ENCODE measurements around the gene PTGDS. TPM values are rescaled to one million over a fixed set of nuclear protein-coding genes. Genes with fewer than 3 reads are reported as not detected.

PTGDS gene
- total RNA-seq, 2 experiments from 2014 or later, result 40.6 to 41.0 TPM

DNA sequence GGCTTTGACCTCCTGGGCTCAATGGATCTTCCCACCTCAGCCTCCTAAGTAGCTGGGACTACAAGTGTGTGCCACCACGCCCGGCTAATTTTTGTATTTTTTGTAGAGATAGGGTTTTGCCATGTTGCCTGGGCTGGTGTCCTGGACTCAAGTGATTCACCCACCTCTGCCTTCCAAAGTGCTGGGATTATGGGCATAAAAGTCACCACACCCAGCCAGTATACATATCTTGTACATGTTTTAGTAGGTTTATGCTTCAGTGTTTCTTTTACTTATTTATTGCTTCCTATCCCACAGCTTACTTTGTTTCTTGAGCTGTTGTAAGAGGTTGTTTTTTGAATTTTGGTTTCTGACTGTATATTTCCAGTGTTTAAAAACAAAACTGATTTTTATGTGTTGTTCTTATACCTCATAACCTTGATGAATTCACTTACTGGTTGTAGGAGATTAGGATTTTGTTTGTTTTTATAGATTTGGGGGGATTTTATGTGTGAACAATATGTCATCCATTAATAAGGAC is 45.6 kb upstream of the PTGDS start:
- H3K4me1 ChIP-seq (ENCODE audit: insufficient read depth, low read length), result no peaks in the 10 kb centered on the region
- no peak overlapping the region for H3K4me3 Mint-ChIP-seq
- H3K9me3 ChIP-seq (ENCODE audit: control insufficient read depth in 1 of 2, insufficient read depth in 1 of 2, low read length in 2 of 2), result no peaks in the 10 kb centered on the region
- intact Hi-C loops (cut with DNase I, micrococcal nuclease), result no loop called here
- H3K27me3 ChIP-seq (ENCODE audit: control insufficient read depth in 1 of 2, insufficient read depth in 2 of 2, low read length in 2 of 2), result no peaks in the 10 kb centered on the region
- H3K9me3 Mint-ChIP-seq, result no peaks in the 10 kb centered on the region
- H3K27ac Mint-ChIP-seq, result no peak overlapping the region
- no peaks in the 10 kb centered on the region for H3K27me3 Mint-ChIP-seq
- no peak overlapping the region for H3K4me3 ChIP-seq (ENCODE audit: low read length)
- H3K4me1 Mint-ChIP-seq (ENCODE audit: low read depth), result no peaks in the 10 kb centered on the region
- H3K36me3 ChIP-seq (ENCODE audit: insufficient read depth, low read length), result no peaks in the 10 kb centered on the region
- H3K27ac ChIP-seq (ENCODE audit: low read depth in 1 of 2, low read length in 2 of 2), result no peak overlapping the region
- ChIA-PET CTCF (interaction anchor here (0.7 kb wide), 1 partner anchor 257 kb away, joined by 5 read pairs; the partner anchor contains the start of genes ANAPC2 and SSNA1), POLR2A (interaction anchor here (0.7 kb wide), 1 partner anchor 121 kb away, joined by 3 read pairs; no protein-coding TSS in a partner anchor)
- ATAC-seq (ENCODE audit: poor library complexity) (no peak), DNase-seq (no peak)
- TF ChIP-seq, protein P1, sequence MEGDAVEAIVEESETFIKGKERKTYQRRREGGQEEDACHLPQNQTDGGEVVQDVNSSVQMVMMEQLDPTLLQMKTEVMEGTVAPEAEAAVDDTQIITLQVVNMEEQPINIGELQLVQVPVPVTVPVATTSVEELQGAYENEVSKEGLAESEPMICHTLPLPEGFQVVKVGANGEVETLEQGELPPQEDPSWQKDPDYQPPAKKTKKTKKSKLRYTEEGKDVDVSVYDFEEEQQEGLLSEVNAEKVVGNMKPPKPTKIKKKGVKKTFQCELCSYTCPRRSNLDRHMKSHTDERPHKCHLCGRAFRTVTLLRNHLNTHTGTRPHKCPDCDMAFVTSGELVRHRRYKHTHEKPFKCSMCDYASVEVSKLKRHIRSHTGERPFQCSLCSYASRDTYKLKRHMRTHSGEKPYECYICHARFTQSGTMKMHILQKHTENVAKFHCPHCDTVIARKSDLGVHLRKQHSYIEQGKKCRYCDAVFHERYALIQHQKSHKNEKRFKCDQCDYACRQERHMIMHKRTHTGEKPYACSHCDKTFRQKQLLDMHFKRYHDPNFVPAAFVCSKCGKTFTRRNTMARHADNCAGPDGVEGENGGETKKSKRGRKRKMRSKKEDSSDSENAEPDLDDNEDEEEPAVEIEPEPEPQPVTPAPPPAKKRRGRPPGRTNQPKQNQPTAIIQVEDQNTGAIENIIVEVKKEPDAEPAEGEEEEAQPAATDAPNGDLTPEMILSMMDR (IDR thresholded peaks at IDR 0.05), result no peak
- peaks cover 10% of the 10 kb centered on the region for H3K36me3 Mint-ChIP-seq (ENCODE audit: low read depth)

DNA sequence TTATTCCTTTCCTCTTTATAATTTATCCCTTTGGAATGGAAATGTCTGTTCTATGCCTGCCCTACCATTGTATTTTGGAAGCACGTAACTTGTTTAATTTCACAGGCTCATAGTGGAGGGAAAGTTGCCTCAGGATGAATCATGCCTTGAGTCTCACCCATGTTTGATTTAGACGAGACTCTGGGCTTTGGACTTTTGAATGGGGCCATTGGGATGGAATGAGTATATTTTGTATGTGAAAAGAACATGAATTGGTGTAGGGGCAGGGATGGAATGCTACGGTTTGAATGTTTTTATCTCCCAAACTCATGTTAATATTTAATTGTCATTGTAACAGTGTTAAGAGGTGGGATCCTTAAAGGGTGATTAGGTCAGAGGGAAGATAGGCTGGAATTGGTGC is 43.0 kb upstream of the PTGDS start:
- Mint-ChIP-seq H3K9me3 (no peaks in the 10 kb centered on the region), H3K4me1 (ENCODE audit: low read depth) (no peaks in the 10 kb centered on the region), H3K27me3 (no peaks in the 10 kb centered on the region), H3K4me3 (no peak overlapping the region), H3K27ac (no peak overlapping the region), H3K36me3 (ENCODE audit: low read depth) (peaks cover 5% of the 10 kb centered on the region)
- ATAC-seq (ENCODE audit: poor library complexity) (no peak), DNase-seq (no peak)
- no peak overlapping the region for H3K4me3 ChIP-seq (ENCODE audit: low read length)
- H3K27me3 ChIP-seq (ENCODE audit: control insufficient read depth in 1 of 2, insufficient read depth in 2 of 2, low read length in 2 of 2), result no peaks in the 10 kb centered on the region
- no peaks in the 10 kb centered on the region for H3K36me3 ChIP-seq (ENCODE audit: insufficient read depth, low read length)
- H3K4me1 ChIP-seq (ENCODE audit: insufficient read depth, low read length), result no peaks in the 10 kb centered on the region
- POLR2A ChIA-PET, result no interaction called here
- intact Hi-C loops (cut with DNase I, micrococcal nuclease), result no loop called here
- CTCF ChIA-PET, result no interaction called here
- no peak overlapping the region for H3K27ac ChIP-seq (ENCODE audit: low read depth in 1 of 2, low read length in 2 of 2)
- H3K9me3 ChIP-seq (ENCODE audit: control insufficient read depth in 1 of 2, insufficient read depth in 1 of 2, low read length in 2 of 2), result peaks cover 0 to 11% of the 10 kb centered on the region in 2 experiments
- TF ChIP-seq, protein P1 (IDR thresholded peaks at IDR 0.05), result no peak

DNA sequence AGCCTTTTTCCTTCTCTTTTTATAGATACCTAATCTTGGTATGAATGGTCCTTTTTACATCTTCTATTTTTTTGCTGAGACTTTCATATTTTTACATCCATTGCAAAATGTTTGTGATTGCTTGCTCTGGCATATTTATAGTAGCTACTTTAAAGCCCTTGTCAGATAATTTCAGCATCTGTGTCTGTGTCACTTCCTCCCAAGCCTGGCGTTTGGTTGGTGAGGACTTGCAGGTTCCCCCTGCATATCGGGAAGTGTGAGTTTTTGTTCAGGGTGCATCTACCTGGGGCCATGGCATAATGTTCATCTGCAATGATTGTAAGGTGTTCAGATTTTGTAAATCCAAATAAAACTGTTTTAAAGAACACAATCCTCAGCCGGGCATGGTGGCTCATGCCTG is 41.7 kb upstream of the PTGDS start:
- ATAC-seq (ENCODE audit: poor library complexity), result no peak
- no peaks in the 10 kb centered on the region for H3K4me1 Mint-ChIP-seq (ENCODE audit: low read depth)
- peaks cover 9% of the 10 kb centered on the region for H3K36me3 ChIP-seq (ENCODE audit: insufficient read depth, low read length)
- no peak overlapping the region for H3K4me3 Mint-ChIP-seq
- H3K4me1 ChIP-seq (ENCODE audit: insufficient read depth, low read length), result no peaks in the 10 kb centered on the region
- no peaks in the 10 kb centered on the region for H3K27me3 ChIP-seq (ENCODE audit: control insufficient read depth in 1 of 2, insufficient read depth in 2 of 2, low read length in 2 of 2)
- H3K27ac Mint-ChIP-seq, result no peak overlapping the region
- no peak overlapping the region for H3K4me3 ChIP-seq (ENCODE audit: low read length)
- POLR2A ChIA-PET, result no interaction called here
- H3K27ac ChIP-seq (ENCODE audit: low read depth in 1 of 2, low read length in 2 of 2), result no peak overlapping the region
- DNase-seq, result no peak
- CTCF ChIA-PET, result no interaction called here
- intact Hi-C loops (cut with DNase I, micrococcal nuclease), result no loop called here
- TF ChIP-seq, protein P1 (IDR thresholded peaks at IDR 0.05), result no peak
- no peaks in the 10 kb centered on the region for H3K9me3 Mint-ChIP-seq
- H3K9me3 ChIP-seq (ENCODE audit: control insufficient read depth in 1 of 2, insufficient read depth in 1 of 2, low read length in 2 of 2), result peaks cover 0 to 11% of the 10 kb centered on the region in 2 experiments
- H3K36me3 Mint-ChIP-seq (ENCODE audit: low read depth), result peaks cover 10% of the 10 kb centered on the region
- H3K27me3 Mint-ChIP-seq, result no peaks in the 10 kb centered on the region

Data from CD4-positive, alpha-beta T cell (primary cell).